B cell (primary cell): ENCODE measurements around the gene PPP1CC.

Experiments
- EZH2 ChIP-seq: IDR thresholded peaks from 2 replicates; pipeline ENCODE4 v1.6.1; 2012; ENCODE audit warnings: borderline replicate concordance, low read depth, mild to moderate bottlenecking, moderate library complexity, low read length; ENCODE audit not compliant: insufficient read depth, poor library complexity, severe bottlenecking
- TF ChIP-seq, protein P1 (sequence below): fragments of 200-600 bp; IDR thresholded peaks from one replicate; pipeline ENCODE4 v1.8.0; 2022; ENCODE audit warnings: antibody characterized with exemption, mild to moderate bottlenecking

DNA sequence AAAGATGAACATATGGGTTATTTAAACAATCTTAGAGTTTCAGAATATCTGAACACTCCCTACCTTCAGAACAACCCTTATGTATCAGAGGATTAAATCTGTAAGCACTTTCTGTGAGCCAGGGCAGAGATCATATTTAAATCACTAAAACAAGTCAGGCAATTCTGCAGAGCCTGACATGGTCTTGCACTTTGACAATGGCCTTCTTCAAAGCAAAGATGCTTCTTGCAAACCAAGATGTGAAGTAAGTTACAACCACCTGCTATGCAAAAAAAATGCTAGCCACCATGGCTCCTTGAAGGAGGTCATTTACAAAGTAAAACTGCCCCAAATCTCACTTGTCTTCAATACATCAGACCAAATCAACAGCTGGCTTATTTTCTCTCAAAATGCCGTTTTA, 3.2 kb downstream of the PPP1CC start:
- TF ChIP-seq, protein P1, sequence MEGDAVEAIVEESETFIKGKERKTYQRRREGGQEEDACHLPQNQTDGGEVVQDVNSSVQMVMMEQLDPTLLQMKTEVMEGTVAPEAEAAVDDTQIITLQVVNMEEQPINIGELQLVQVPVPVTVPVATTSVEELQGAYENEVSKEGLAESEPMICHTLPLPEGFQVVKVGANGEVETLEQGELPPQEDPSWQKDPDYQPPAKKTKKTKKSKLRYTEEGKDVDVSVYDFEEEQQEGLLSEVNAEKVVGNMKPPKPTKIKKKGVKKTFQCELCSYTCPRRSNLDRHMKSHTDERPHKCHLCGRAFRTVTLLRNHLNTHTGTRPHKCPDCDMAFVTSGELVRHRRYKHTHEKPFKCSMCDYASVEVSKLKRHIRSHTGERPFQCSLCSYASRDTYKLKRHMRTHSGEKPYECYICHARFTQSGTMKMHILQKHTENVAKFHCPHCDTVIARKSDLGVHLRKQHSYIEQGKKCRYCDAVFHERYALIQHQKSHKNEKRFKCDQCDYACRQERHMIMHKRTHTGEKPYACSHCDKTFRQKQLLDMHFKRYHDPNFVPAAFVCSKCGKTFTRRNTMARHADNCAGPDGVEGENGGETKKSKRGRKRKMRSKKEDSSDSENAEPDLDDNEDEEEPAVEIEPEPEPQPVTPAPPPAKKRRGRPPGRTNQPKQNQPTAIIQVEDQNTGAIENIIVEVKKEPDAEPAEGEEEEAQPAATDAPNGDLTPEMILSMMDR: no peak
- no peak for TF ChIP-seq EZH2
